GM12878 (cell line): Measurements from ENCODE around the gene SPNS1. TPM values are rescaled to one million over a fixed set of nuclear protein-coding genes. Genes with fewer than 3 reads are reported as not detected.

Experiments used
- IRF3 ChIP-seq: fragments of 450-650 bp; IDR thresholded peaks from 2 replicates; pipeline ENCODE4 v1.6.1; 2014; ENCODE audit warnings: mild to moderate bottlenecking
- PRDM15 ChIP-seq: fragments of 450-650 bp; formaldehyde crosslinking; IDR thresholded peaks from 2 replicates; pipeline ENCODE4 v1.4.0; 2020; ENCODE audit warnings: mild to moderate bottlenecking, moderate library complexity
- SIN3A ChIP-seq: IDR thresholded peaks from 2 replicates; pipeline ENCODE4 v1.6.1; 2012; ENCODE audit warnings: low read depth, low read length, improper control_type of control experiment
- SMAD5 ChIP-seq: IDR thresholded peaks from 2 replicates; pipeline ENCODE4 v1.6.1; 2016; ENCODE audit warnings: antibody characterized with exemption, low read depth
- polyA plus RNA-seq, 11 experiments: library from polyadenylated mRNA; depleted of rRNA in 4 of 11; unstranded in 6 of 11; stranded (reverse) in 5 of 11; fragments of >200 nt; fragmentation: Nextera tagmentation in 4 of 11; fragmentation: Illumina TruSeq in 1 of 11; extraction: Ambion mirVana in 4 of 11; extraction: Trizol in 1 of 11; gene quantifications; 1 replicate in 1 of 11; 2 replicates in 10 of 11; pipeline versions ENCODE4 v1.2.1 to v1.2.3, GENCODE V29; 2011 to 2016; ENCODE audit warnings: inconsistent platforms in 2 of 11, missing spikeins in 2 of 11, low read depth in 1 of 11
- total RNA-seq, 4 experiments: library from RNA; depleted of rRNA in 3 of 4; stranded (reverse); fragments of >200 nt in 3 of 4; fragmentation: Illumina TruSeq in 1 of 4; extraction: Trizol in 1 of 4; gene quantifications; 2 replicates each; pipeline versions ENCODE4 v1.2.1 to v1.2.3, GENCODE V29; 2013 to 2021
- TF ChIP-seq, protein P1 (sequence below): fragments of 450-650 bp; IDR thresholded peaks from 2 replicates; pipeline ENCODE4 v1.6.1; 2016; ENCODE audit warnings: mild to moderate bottlenecking

Gene SPNS1
- total and polyA plus RNA-seq, 10 of the 15 experiments (the other 5 are each of a cell fraction or from before 2014, with no cell fraction given): 0.16 to 37.6 (median 12.0) TPM

DNA sequence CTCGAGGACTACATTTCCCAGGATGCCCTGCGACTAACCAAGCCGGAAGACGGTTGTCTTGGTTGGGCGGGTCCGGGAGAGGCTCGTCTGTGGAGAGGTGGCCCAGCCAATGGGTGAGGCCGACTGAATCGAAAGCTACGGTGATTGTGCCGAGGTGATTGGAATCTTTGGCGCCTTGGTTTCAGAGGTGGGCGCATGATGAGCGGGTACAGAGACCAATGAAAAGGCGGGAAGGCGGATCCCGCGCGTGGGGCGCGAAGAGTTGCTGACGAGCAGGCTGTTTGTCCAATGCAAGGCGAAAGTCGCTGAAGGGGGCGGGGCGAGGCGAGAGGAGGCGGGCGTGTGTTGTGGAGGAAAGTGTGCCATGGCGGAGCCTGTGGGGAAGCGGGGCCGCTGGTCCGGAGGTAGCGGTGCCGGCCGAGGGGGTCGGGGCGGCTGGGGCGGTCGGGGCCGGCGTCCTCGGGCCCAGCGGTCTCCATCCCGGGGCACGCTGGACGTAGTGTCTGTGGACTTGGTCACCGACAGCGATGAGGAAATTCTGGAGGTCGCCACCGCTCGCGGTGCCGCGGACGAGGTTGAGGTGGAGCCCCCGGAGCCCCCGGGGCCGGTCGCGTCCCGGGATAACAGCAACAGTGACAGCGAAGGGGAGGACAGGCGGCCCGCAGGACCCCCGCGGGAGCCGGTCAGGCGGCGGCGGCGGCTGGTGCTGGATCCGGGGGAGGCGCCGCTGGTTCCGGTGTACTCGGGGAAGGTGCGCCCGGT lies 23.7 kb upstream of the SPNS1 start, which contains the start of gene NFATC2IP (continued):
- TF ChIP-seq SMAD5: peak; percentile 25; the same call in 1 of the 2 replicates
- TF ChIP-seq IRF3: peak; percentile 97
- TF ChIP-seq, protein P1, sequence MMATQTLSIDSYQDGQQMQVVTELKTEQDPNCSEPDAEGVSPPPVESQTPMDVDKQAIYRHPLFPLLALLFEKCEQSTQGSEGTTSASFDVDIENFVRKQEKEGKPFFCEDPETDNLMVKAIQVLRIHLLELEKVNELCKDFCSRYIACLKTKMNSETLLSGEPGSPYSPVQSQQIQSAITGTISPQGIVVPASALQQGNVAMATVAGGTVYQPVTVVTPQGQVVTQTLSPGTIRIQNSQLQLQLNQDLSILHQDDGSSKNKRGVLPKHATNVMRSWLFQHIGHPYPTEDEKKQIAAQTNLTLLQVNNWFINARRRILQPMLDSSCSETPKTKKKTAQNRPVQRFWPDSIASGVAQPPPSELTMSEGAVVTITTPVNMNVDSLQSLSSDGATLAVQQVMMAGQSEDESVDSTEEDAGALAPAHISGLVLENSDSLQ: peak; percentile 100
- TF ChIP-seq SIN3A: no peak
- TF ChIP-seq PRDM15 (CRISPR knock-in tag): no peak
